SIG-M5 treated with dmso at 0.1 percent for 504 hours (cell line): ENCODE data around the gene EIF1.
"Not testable (repeated sequence)": the region's sequence is repeated elsewhere in the genome, so short reads cannot be mapped to it uniquely, and the experiment has no call there.

Experiments
- DNase-seq: peaks from one replicate; lab custom pipeline; 2025; ENCODE audit not compliant: unreplicated experiment; lab: John Stamatoyannopoulos, UW

Gene EIF1

GRCh38 chr17:41688641-41689496, at the start of gene EIF1:
Gene EIF1 (plus strand): TSS chr17:41688885. CDS start chr17:41689039, 154 bp downstream.
- DNase-seq = peak; percentile 99

GRCh38 chr17:41638941-41639340, 49.7 kb upstream of the EIF1 start:
- no peak for DNase-seq

GRCh38 chr17:41639492-41640473, 48.9 kb upstream of the EIF1 start:
- DNase-seq = no peak

- not testable (repeated sequence) for DNase-seq
Measured at GRCh38 chr17:41640596-41640995, 48.1 kb upstream of the EIF1 start.

GRCh38 chr17:41642252-41643156, 46.2 kb upstream of the EIF1 start:
- no peak for DNase-seq

- DNase-seq = no peak
Measured at GRCh38 chr17:41647038-41647813, 41.5 kb upstream of the EIF1 start.

GRCh38 chr17:41647940-41648410, 40.7 kb upstream of the EIF1 start:
- DNase-seq = peak; percentile 62

- DNase-seq = peak; percentile 59
Measured at GRCh38 chr17:41648411-41649195, 40.1 kb upstream of the EIF1 start.

- no peak for DNase-seq
Measured at GRCh38 chr17:41649923-41650519, 38.7 kb upstream of the EIF1 start.

- DNase-seq = no peak
Measured at GRCh38 chr17:41650794-41651624, 37.7 kb upstream of the EIF1 start.

- DNase-seq = no peak
Measured at GRCh38 chr17:41651625-41652460, 36.8 kb upstream of the EIF1 start.

- no peak for DNase-seq
Measured at GRCh38 chr17:41652461-41652970, 36.2 kb upstream of the EIF1 start.

GRCh38 chr17:41653421-41653820, 35.3 kb upstream of the EIF1 start:
- no peak for DNase-seq

GRCh38 chr17:41653892-41654677, 34.6 kb upstream of the EIF1 start:
- DNase-seq = no peak

GRCh38 chr17:41654678-41655607, 33.7 kb upstream of the EIF1 start:
- DNase-seq = no peak
